GM12874 (cell line): Measurements from ENCODE around the gene EAF2.

Experiments used
- TF ChIP-seq, protein P1 (sequence below): IDR thresholded peaks from 2 replicates; pipeline ENCODE4 v1.5.1; 2011; ENCODE audit warnings: low read depth, mild to moderate bottlenecking, control low read depth, low read length, moderate library complexity; ENCODE audit not compliant: insufficient read depth

EAF2 gene

DNA sequence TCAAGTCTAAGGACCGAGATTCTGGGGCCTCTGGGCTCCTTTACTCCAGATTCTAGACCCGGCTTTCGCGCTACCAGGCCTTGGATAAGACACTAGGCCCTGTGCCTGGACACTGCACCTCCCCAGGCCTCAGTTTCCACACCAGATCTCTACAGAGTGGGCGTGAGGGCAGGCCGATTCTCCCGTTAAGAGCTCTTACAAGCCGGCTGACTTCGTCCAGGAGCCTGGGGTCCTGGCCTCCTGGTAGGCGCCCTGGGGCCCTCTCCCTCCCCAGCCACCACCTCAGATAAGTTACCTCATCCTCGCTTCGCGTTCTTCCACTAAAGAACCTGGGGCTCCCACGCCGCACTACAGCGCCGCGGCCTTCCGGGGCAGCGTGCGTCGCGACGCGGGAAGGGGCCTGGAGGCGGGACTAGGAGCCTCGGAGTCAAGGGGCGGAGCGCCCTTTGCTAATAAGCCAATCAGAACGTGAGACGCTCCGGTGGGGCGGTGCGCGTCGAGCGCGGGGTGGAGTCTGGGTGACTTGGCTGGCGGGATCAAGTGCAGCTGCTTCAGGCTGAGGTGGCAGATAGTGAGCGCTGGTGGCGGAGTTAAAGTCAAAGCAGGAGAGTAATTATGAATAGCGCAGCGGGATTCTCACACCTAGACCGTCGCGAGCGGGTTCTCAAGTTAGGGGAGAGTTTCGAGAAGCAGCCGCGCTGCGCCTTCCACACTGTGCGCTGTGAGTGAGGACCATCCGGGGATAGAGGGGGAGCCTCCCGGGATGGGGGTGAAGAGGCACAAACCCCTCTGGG, at the start of gene EAF2, which contains the start of gene IQCB1:
Gene EAF2 (plus strand): TSS at position 539 of the 794 bp plus-strand sequence. CDS start 77 bp downstream, at position 616.
Gene IQCB1 (minus strand): TSS at position 390 of the 794 bp plus-strand sequence. CDS start 6,100 bp downstream, outside the sequence.
- TF ChIP-seq, protein P1, sequence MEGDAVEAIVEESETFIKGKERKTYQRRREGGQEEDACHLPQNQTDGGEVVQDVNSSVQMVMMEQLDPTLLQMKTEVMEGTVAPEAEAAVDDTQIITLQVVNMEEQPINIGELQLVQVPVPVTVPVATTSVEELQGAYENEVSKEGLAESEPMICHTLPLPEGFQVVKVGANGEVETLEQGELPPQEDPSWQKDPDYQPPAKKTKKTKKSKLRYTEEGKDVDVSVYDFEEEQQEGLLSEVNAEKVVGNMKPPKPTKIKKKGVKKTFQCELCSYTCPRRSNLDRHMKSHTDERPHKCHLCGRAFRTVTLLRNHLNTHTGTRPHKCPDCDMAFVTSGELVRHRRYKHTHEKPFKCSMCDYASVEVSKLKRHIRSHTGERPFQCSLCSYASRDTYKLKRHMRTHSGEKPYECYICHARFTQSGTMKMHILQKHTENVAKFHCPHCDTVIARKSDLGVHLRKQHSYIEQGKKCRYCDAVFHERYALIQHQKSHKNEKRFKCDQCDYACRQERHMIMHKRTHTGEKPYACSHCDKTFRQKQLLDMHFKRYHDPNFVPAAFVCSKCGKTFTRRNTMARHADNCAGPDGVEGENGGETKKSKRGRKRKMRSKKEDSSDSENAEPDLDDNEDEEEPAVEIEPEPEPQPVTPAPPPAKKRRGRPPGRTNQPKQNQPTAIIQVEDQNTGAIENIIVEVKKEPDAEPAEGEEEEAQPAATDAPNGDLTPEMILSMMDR = no peak

DNA sequence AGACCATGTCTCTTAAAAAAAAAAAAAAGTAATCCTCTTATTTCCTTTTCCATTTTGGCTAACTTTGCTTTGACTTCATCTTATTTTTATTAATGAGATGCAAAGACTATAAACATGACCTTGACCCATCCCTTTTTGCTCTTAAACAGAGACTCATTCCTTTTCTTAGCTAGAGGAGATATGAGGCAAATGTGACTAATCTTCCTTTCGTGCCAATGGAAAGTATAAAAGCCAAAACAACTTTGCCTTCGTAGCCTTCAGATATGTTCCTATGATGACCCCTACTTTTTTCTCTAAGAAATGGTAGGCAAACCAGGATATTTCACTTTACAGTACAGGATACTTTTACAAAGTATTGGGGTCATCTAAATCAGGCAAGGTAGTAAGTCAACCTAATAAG, 48.5 kb upstream of the EAF2 start:
- TF ChIP-seq, protein P1 = no peak

DNA sequence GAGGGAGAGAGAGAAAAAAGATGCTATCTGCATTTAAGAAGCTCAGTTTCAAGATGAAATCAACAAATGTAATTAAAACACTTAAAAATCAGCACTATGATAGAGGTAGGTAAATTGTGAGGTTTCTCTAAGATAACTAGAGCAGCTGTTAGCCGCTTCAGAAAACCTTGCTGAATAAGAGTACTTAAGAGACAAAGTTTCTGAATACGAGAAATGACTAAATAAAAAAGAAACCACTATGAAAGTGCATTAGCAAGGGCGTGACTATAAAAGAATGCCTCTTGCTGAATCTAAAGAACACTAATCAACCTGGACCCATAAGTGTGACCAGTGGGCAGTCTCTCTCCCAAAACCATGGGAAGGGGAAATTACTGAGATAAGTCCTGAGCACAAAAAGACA, 41.9 kb upstream of the EAF2 start:
- TF ChIP-seq, protein P1 = no peak

DNA sequence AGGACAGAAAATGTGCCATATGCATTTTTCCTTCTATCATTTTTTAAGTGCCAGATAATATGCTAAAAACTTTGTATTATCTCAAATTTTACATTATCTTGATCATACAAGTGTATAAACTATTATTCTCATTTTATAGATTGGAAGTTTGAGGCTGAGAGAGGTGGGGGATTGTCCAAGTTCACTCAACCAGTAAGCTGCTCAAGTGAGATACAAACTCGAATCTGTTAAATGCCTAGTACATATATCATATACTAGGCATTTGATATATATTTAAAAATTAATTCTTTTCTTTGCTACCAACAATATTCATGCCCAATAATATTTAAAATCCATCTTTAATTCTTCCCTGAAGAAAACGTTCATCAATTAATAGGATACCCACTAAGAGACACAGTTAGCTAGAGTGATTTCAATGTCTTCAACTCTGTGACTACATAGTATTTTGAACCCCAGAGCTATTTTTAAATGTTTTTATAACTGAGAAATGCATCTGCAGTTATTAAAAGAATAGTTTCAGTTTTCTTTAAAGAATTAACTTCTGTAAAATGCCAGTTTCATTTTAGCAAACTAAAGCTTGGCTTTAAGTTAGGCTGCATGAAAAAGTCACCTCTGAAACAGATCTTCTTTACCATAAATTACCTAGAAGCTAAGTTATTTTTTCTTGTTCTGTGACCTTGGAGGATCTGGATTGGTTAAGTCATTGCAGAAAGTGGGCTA, 40.6 kb upstream of the EAF2 start:
- TF ChIP-seq, protein P1 = no peak

DNA sequence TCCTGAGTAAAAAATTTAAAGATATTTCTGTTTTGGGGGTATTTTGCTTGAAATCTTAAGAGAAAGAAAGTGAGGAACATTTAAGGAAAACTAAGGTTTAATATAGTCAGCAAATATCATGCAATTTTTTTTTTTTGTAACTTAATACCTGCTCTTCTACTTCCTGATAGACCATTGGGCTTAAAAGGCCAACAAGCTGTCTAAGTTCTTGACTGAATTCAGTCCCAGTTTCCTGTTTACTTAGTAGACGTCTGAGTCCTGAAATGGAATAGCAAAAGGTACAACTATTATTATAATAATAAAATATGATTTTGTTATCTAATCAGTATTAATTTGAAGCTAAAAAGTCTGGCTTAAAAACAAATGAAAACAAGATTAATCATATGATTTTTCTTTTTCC, 38.0 kb upstream of the EAF2 start:
- TF ChIP-seq, protein P1 = no peak

DNA sequence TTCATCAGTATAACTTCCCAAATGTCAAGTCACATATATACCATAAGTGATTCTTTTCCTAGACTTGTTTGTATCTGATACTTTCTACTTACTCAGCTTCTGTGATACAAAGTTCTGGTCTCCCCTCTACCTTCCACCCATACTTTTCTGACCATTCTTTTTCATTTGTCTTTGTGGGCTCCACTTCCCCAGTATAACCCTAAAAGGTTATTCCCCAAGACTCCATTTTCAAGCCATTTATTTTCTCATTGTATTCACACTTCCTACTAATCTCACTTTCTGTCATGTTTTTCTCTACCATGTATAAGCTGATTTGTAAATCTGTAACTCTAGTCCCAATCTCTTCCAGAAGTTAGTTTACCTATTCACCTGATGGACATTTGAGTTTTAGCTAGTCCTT, 34.1 kb upstream of the EAF2 start:
- TF ChIP-seq, protein P1 = no peak

DNA sequence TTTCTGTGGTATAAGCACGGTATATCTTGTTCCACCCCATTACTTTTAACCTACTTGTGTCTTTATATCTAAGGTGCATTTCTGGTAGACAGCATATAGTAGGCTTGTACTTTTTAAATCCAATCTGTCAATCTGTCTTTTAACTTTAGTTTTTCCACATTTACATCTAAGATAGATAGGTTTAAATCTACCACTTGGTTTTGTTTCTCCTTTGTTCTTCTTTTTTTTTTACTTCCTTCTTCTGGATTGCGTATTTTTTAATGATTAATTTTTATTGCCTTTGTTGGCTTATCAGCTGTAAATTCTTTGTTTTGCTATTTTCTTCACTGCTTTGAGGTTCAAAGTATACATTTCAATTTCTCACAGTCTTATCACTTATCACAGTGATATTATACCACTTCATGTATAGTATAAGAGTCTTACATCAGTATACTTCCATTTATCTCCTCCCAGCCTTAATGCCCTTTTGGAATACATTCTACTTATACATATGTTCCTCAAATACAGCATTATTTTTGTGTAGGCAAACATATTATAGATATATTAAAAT, 31.2 kb upstream of the EAF2 start:
- TF ChIP-seq, protein P1 = no peak
